Prostate gland (tissue), 2 donors: ENCODE measurements around the gene IPMK.
"Not testable (repeated sequence)": the region's sequence is repeated elsewhere in the genome, so short reads cannot be mapped to it uniquely, and the experiment has no call there.

ENCODE experiments used
- POLR2A ChIP-seq: fragments of 450-650 bp; IDR thresholded peaks from one replicate; pipeline ENCODE4 v1.6.1; 2016; ENCODE audit warnings: antibody characterized with exemption, mild to moderate bottlenecking
- POLR2AphosphoS5 ChIP-seq: sonication (generic); formaldehyde crosslinking; IDR thresholded peaks from one replicate; pipeline ENCODE4 v1.6.1; 2017; ENCODE audit warnings: antibody characterized with exemption
- TF ChIP-seq, protein P1 (sequence below), 4 experiments: fragments of 200-600 bp in 2 of 4; fragments of 450-650 bp in 2 of 4; sonication (generic) in 2 of 4; IDR thresholded peaks; 1 replicate in 3 of 4; 2 replicates in 1 of 4; pipeline ENCODE4 v1.5.1; 2016 to 2019; ENCODE audit warnings: antibody characterized with exemption in 4 of 4, mild to moderate bottlenecking in 2 of 4, moderate library complexity in 2 of 4

DNA sequence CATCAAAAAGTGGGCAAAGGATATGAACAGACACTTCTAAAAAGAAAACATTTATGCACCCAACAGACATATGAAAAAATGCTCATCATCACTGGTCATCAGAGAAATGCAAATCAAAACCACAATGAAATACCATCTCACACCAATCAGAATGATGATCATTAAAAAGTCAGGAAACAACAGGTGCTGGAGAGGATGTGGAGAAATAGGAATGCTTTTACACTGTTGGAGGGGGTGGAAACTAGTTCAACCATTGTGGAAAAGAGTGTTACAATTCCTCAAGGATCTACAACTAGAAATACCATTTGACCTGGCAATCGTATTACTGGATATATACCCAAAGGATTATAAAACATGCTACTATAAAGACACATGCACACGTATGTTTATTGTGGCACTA is 111.8 kb downstream of the IPMK start:
- TF ChIP-seq, protein P1, sequence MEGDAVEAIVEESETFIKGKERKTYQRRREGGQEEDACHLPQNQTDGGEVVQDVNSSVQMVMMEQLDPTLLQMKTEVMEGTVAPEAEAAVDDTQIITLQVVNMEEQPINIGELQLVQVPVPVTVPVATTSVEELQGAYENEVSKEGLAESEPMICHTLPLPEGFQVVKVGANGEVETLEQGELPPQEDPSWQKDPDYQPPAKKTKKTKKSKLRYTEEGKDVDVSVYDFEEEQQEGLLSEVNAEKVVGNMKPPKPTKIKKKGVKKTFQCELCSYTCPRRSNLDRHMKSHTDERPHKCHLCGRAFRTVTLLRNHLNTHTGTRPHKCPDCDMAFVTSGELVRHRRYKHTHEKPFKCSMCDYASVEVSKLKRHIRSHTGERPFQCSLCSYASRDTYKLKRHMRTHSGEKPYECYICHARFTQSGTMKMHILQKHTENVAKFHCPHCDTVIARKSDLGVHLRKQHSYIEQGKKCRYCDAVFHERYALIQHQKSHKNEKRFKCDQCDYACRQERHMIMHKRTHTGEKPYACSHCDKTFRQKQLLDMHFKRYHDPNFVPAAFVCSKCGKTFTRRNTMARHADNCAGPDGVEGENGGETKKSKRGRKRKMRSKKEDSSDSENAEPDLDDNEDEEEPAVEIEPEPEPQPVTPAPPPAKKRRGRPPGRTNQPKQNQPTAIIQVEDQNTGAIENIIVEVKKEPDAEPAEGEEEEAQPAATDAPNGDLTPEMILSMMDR (IDR thresholded peaks at IDR 0.05): not testable (repeated sequence)
- TF ChIP-seq POLR2A, POLR2AphosphoS5: not testable (repeated sequence)
